ENCODE results near the gene HOMER2. TPM values are rescaled to one million over a fixed set of nuclear protein-coding genes. Genes with fewer than 3 reads are reported as not detected.

HOMER2 gene
- total RNA-seq, 2 experiments from 2014 or later: 5.4 TPM

DNA sequence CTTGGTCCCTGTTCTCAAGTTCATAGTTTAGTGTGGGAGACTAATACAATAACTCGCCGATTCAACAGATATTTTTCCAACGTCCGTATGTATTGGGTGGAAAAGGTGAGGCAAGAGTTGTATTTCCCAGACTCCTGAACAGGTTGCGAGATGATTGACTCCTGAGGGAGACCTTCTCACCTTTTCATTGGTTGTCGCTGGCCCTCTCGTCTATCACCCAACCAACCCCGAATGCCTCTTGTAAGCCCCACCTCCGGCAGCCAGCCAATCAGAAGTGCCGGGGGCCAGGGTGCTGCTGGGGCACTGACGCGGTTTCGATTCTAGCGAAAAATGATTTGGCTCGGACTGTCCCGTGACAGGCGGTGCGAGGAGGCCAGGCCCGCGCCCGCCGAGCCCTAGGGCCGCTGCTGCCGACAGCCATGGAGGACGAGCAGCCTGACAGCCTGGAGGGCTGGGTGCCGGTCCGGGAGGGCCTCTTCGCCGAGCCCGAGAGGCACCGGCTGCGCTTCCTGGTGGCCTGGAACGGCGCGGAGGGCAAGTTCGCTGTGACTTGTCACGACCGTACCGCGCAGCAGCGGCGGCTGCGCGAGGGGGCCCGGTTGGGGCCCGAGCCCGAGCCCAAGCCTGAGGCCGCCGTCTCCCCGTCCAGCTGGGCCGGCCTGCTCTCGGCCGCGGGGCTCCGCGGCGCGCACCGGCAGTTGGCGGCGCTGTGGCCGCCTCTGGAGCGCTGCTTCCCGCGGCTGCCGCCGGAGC lies 143.0 kb downstream of the HOMER2 start, which contains the start of gene WHAMM:
WHAMM (plus strand) TSS at position 321 of the 753 bp plus-strand sequence; CDS start at position 420, 99 bp downstream.
- H3K27ac Mint-ChIP-seq: peak within 1 kb of the TSS; percentile 92
- H3K4me1 Mint-ChIP-seq (ENCODE audit: low read depth): peaks cover 30% of the 10 kb centered on the region
- H3K36me3 Mint-ChIP-seq (ENCODE audit: low read depth): peaks cover 17% of the 10 kb centered on the region
- ChIA-PET POLR2A (interaction anchor here (0.6 to 4.0 kb wide), 9 partner anchors 13 to 269 kb away, joined by 3 to 39 read pairs (median 5); partner anchors contain the start of genes RAMAC and RPS17), CTCF (interaction anchor here (1.8 to 2.5 kb wide), 3 partner anchors 21 to 270 kb away, joined by 3 to 10 read pairs (median 9); partner anchors contain the start of gene RPS17)
- peak; percentile 98 for DNase-seq
- no peaks in the 10 kb centered on the region for H3K27me3 Mint-ChIP-seq
- TF ChIP-seq CTCF (IDR thresholded peaks at IDR 0.05): no peak
- no peaks in the 10 kb centered on the region for H3K9me3 Mint-ChIP-seq
- ATAC-seq: peak; percentile 96
- intact Hi-C loops (cut with micrococcal nuclease): no loop called here
- peak within 1 kb of the TSS; percentile 84 for H3K4me3 Mint-ChIP-seq

DNA sequence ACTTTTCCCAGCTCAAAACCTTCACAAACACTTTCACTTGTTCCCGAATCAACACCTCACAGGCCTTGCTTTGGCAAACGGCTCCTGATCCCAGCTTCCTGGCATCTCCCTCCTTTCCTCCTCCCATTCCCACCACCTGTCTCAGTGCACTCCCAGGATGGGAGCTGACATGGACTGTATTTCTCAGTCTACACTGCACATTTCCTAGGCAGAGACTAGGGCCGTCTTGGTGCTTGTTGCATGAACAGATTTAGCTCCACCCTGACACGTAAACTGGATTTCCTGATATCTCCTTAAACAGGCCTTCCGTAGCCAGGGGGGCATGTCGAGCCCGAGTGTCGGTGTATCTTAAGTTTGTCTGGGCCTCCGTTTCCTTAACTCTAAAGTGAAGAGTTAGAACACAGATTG lies 143.9 kb downstream of the HOMER2 start:
- Mint-ChIP-seq H3K4me3 (peak overlapping the region; percentile 72), H3K27me3 (no peaks in the 10 kb centered on the region), H3K36me3 (ENCODE audit: low read depth) (peaks cover 10% of the 10 kb centered on the region), H3K9me3 (no peaks in the 10 kb centered on the region), H3K27ac (peak overlapping the region; percentile 85), H3K4me1 (ENCODE audit: low read depth) (peaks cover 25% of the 10 kb centered on the region)
- ATAC-seq: no peak
- CTCF ChIA-PET: interaction anchor here (0.8 kb wide), 1 partner anchor 278 kb away, joined by 3 read pairs; no protein-coding TSS in a partner anchor
- DNase-seq: no peak
- intact Hi-C loops (cut with micrococcal nuclease): no loop called here
- TF ChIP-seq CTCF (IDR thresholded peaks at IDR 0.05): no peak
- POLR2A ChIA-PET: interaction anchor here (0.6 to 4.0 kb wide), 5 partner anchors 12 to 268 kb away, joined by 3 to 39 read pairs (median 5); partner anchors contain the start of gene RPS17

DNA sequence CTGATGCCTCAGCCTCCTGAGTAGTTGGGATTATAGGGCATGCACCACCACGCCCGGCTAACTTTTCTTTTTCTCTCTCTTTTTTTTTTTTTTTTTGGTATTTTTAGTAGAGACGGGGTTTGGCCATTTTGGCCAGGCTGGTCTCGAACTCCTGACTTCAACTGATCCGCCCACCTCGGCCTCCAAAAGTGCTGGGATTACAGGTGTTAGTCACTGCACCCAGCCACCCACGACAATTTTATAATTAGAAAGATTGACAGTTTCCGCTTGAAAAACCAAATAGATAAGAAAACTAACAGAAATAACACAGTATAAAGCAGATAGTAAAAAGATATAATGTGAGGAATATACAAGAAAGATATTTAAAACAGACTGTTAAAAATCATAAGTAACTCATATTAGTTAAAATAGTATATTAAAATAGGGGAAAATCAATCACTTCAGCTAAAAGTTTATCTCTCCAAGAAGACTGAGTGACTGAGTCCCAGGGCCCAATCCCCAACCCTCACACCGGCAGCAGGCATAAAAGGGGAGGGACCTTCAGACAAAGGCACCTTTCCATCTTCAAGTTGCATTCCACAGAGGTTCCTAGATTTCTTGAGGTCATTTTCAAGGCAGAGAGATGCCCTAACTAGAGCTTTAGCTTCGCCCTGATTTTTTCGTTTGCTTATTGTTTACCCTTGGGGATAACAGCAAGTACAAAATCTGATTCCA lies 144.4 kb downstream of the HOMER2 start:
- Mint-ChIP-seq H3K4me3 (no peak overlapping the region), H3K9me3 (no peaks in the 10 kb centered on the region), H3K4me1 (ENCODE audit: low read depth) (peaks cover 25% of the 10 kb centered on the region), H3K27me3 (no peaks in the 10 kb centered on the region), H3K27ac (peak overlapping the region; percentile 11), H3K36me3 (ENCODE audit: low read depth) (peaks cover 9% of the 10 kb centered on the region)
- POLR2A ChIA-PET: interaction anchor here (1.3 to 4.0 kb wide), 3 partner anchors 58 to 267 kb away, joined by 4 to 39 read pairs (median 23); partner anchors contain the start of gene RPS17
- CTCF ChIA-PET: interaction anchor here (0.8 kb wide), 1 partner anchor 277 kb away, joined by 3 read pairs; no protein-coding TSS in a partner anchor
- no peak for DNase-seq
- no peak for TF ChIP-seq CTCF (IDR thresholded peaks at IDR 0.05)
- no peak for ATAC-seq
- intact Hi-C loops (cut with micrococcal nuclease): no loop called here

DNA sequence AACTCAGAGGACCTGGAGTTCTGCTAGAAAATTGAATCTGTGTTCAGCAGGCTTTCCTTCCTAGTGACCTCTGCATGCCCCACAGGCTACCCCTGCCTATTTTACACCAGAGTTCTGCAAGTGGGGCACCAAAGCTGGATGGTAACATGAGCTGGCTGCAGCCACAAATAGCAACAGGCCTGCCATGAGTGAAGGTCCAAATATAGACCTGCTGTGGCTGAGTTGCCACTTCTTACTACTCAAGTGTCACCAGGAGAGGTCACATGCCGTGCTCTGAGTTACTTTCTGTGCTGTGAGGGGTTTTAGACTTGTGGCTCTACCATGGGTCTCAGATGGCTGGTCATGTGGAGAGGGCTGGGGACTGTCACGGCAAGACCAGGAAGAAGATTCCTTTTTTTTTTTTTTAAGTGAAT lies 146.5 kb downstream of the HOMER2 start, which contains the start of gene FSD2:
FSD2 (minus strand) TSS at position 76 of the 413 bp plus-strand sequence. CDS start 18,679 bp downstream, outside the sequence.
- no peaks in the 10 kb centered on the region for H3K9me3 Mint-ChIP-seq
- no peak for TF ChIP-seq CTCF (IDR thresholded peaks at IDR 0.05)
- peaks cover 10% of the 10 kb centered on the region for H3K4me1 Mint-ChIP-seq (ENCODE audit: low read depth)
- ATAC-seq (no peak), DNase-seq (no peak)
- ChIA-PET CTCF (no interaction called here), POLR2A (interaction anchor here (0.6 kb wide), 1 partner anchor 271 kb away, joined by 3 read pairs; no protein-coding TSS in a partner anchor)
- no peak within 1 kb of the TSS for H3K27ac Mint-ChIP-seq
- no peaks in the 10 kb centered on the region for H3K36me3 Mint-ChIP-seq (ENCODE audit: low read depth)
- H3K4me3 Mint-ChIP-seq: no peak within 1 kb of the TSS
- H3K27me3 Mint-ChIP-seq: no peaks in the 10 kb centered on the region
- intact Hi-C loops (cut with micrococcal nuclease): no loop called here

All from activated CD8-positive, alpha-beta T cell treated with anti-CD3 and anti-CD28 coated beads for 36 hours (primary cell).